WTC11 (cell line): ENCODE measurements around the gene PRSS8. TPM values are rescaled to one million over a fixed set of nuclear protein-coding genes. Genes with fewer than 3 reads are reported as not detected.

Experiments
- ATAC-seq: fragments of 200-7000 bp; cut with Tn5 transposase; 2 replicates; pipeline ENCODE4 v1.10.0; 2021; ENCODE audit warnings: mild to moderate bottlenecking, moderate library complexity
- CTCF ChIA-PET: fragments of 300-600 bp; sonication (Branson Sonifier 250); formaldehyde crosslinking; loops from one replicate; lab custom pipeline; 2021; ENCODE audit warnings: antibody characterized with exemption; lab: Charles Lee
- POLR2A ChIA-PET: fragments of 350-600 bp; sonication (Branson Sonifier 250); formaldehyde crosslinking; loops from one replicate; lab custom pipeline; 2021; ENCODE audit warnings: antibody characterized with exemption; lab: Charles Lee
- DNase-seq: peaks from one replicate; pipeline ENCODE4 v3.0.0; 2021; ENCODE audit warnings: low spot score
- H3K27ac Mint-ChIP-seq: 2 replicates; pipeline ENCODE4 v1.8.0; 2021; ENCODE audit warnings: mixed read lengths
- H3K27me3 Mint-ChIP-seq: 2 replicates; pipeline ENCODE4 v1.8.0; 2021; ENCODE audit warnings: low read depth, mild to moderate bottlenecking, moderate library complexity, mixed read lengths
- H3K36me3 Mint-ChIP-seq: 2 replicates; pipeline ENCODE4 v1.8.0; 2021; ENCODE audit warnings: mixed read lengths
- H3K4me1 Mint-ChIP-seq: 2 replicates; pipeline ENCODE4 v1.8.0; 2022; ENCODE audit warnings: mixed read lengths
- H3K4me3 Mint-ChIP-seq: 2 replicates; pipeline ENCODE4 v1.8.0; 2021; ENCODE audit warnings: mild to moderate bottlenecking, moderate library complexity, mixed read lengths
- H3K9me3 Mint-ChIP-seq: 2 replicates; pipeline ENCODE4 v1.8.0; 2021; ENCODE audit warnings: mixed read lengths
- CREB1 ChIP-seq: sonication (generic); formaldehyde crosslinking; IDR thresholded peaks from 2 replicates; pipeline ENCODE4 v1.8.0; 2023; ENCODE audit warnings: mild to moderate bottlenecking, missing genetic modification reagents
- ELF4 ChIP-seq: sonication (generic); formaldehyde crosslinking; IDR thresholded peaks from 2 replicates; pipeline ENCODE4 v1.8.1; 2022; ENCODE audit warnings: low read depth, mild to moderate bottlenecking, moderate library complexity, missing genetic modification reagents
- EMX1 ChIP-seq: fragments of 250-450 bp; sonication (Bioruptor Pico); IDR thresholded peaks from 2 replicates; pipeline ENCODE4 v1.8.0; 2021; ENCODE audit warnings: mild to moderate bottlenecking
- ETV6 ChIP-seq: sonication (generic); formaldehyde crosslinking; IDR thresholded peaks from 2 replicates; pipeline ENCODE4 v1.8.1; 2022; ENCODE audit warnings: mild to moderate bottlenecking, missing genetic modification reagents
- FOXK1 ChIP-seq: sonication (generic); formaldehyde crosslinking; IDR thresholded peaks from 2 replicates; pipeline ENCODE4 v1.8.0; 2022; ENCODE audit warnings: mild to moderate bottlenecking, moderate library complexity, missing genetic modification reagents
- FOXP1 ChIP-seq: sonication (generic); formaldehyde crosslinking; IDR thresholded peaks from 2 replicates; pipeline ENCODE4 v1.8.0; 2022; ENCODE audit warnings: missing genetic modification reagents, mild to moderate bottlenecking, moderate library complexity, borderline replicate concordance
- GABPB1 ChIP-seq: sonication (generic); formaldehyde crosslinking; IDR thresholded peaks from 2 replicates; pipeline ENCODE4 v1.8.1; 2023; ENCODE audit warnings: mild to moderate bottlenecking, missing genetic modification reagents
- GRHL2 ChIP-seq: fragments of 250-450 bp; sonication (Bioruptor Pico); IDR thresholded peaks from 2 replicates; pipeline ENCODE4 v1.8.0; 2022; ENCODE audit warnings: mild to moderate bottlenecking, moderate library complexity; ENCODE audit not compliant: insufficient replicate concordance, severe bottlenecking
- GTF2I ChIP-seq: fragments of 250-450 bp; sonication (Bioruptor Pico); conservative IDR thresholded peaks from 2 replicates; pipeline ENCODE4 v1.4.0; 2021; ENCODE audit warnings: mild to moderate bottlenecking
- JUN ChIP-seq: sonication (generic); formaldehyde crosslinking; IDR thresholded peaks from 2 replicates; pipeline ENCODE4 v1.8.0; 2023; ENCODE audit warnings: mild to moderate bottlenecking, missing genetic modification reagents
- KAT7 ChIP-seq: sonication (generic); formaldehyde crosslinking; IDR thresholded peaks from 2 replicates; pipeline ENCODE4 v1.8.1; 2023; ENCODE audit warnings: missing genetic modification reagents, mild to moderate bottlenecking, borderline replicate concordance
- NFE2L1 ChIP-seq: sonication (generic); formaldehyde crosslinking; IDR thresholded peaks from 2 replicates; pipeline ENCODE4 v1.8.1; 2023; ENCODE audit warnings: missing genetic modification reagents
- NFYB ChIP-seq: sonication (generic); formaldehyde crosslinking; conservative IDR thresholded peaks from 2 replicates; pipeline ENCODE4 v1.8.0; 2022; ENCODE audit warnings: low read depth, missing genetic modification reagents
- NR3C1 ChIP-seq: sonication (generic); formaldehyde crosslinking; conservative IDR thresholded peaks from 2 replicates; pipeline ENCODE4 v1.8.1; 2023; ENCODE audit warnings: low read depth, mild to moderate bottlenecking, missing genetic modification reagents
- TCF7 ChIP-seq: sonication (generic); formaldehyde crosslinking; IDR thresholded peaks from 2 replicates; pipeline ENCODE4 v1.8.0; 2022; ENCODE audit warnings: mild to moderate bottlenecking, low read depth, missing genetic modification reagents, moderate library complexity
- ZNF263 ChIP-seq: sonication (generic); formaldehyde crosslinking; IDR thresholded peaks from 2 replicates; pipeline ENCODE4 v1.8.1; 2022; ENCODE audit warnings: low read depth, mild to moderate bottlenecking, moderate library complexity, missing genetic modification reagents
- ZNF396 ChIP-seq: fragments of 250-450 bp; sonication (Bioruptor Pico); IDR thresholded peaks from 2 replicates; pipeline ENCODE4 v1.8.0; 2021; ENCODE audit warnings: mild to moderate bottlenecking, moderate library complexity, borderline replicate concordance
- ZNF671 ChIP-seq: fragments of 250-450 bp; sonication (Bioruptor Pico); IDR thresholded peaks from 2 replicates; pipeline ENCODE4 v1.8.0; 2021; ENCODE audit warnings: mild to moderate bottlenecking
- total RNA-seq: library from RNA; stranded (reverse); gene quantifications from 3 replicates; pipeline ENCODE4 v1.2.3, GENCODE V29; 2021
- TF ChIP-seq, protein P1 (sequence below): sonication (generic); formaldehyde crosslinking; IDR thresholded peaks from 2 replicates; pipeline ENCODE4 v1.8.0; 2022; ENCODE audit warnings: mild to moderate bottlenecking, missing genetic modification reagents
- TF ChIP-seq, protein P2 (sequence below): sonication (generic); formaldehyde crosslinking; IDR thresholded peaks from 2 replicates; pipeline ENCODE4 v1.8.1; 2023; ENCODE audit warnings: mild to moderate bottlenecking, moderate library complexity, missing genetic modification reagents
- TF ChIP-seq, protein P3 (sequence below): sonication (generic); formaldehyde crosslinking; IDR thresholded peaks from 2 replicates; pipeline ENCODE4 v1.8.0; 2022; ENCODE audit warnings: mild to moderate bottlenecking, missing genetic modification reagents
- TF ChIP-seq, protein P4 (sequence below): sonication (generic); formaldehyde crosslinking; IDR thresholded peaks from 2 replicates; pipeline ENCODE4 v1.8.1; 2023; ENCODE audit warnings: mild to moderate bottlenecking, missing genetic modification reagents, moderate library complexity
- TF ChIP-seq, protein P5 (sequence below): sonication (generic); formaldehyde crosslinking; IDR thresholded peaks from 2 replicates; pipeline ENCODE4 v1.8.0; 2022; ENCODE audit warnings: mild to moderate bottlenecking, missing genetic modification reagents
- TF ChIP-seq, protein P6 (sequence below): sonication (generic); formaldehyde crosslinking; IDR thresholded peaks from 2 replicates; pipeline ENCODE4 v1.8.1; 2022; ENCODE audit warnings: missing genetic modification reagents, borderline replicate concordance
- TF ChIP-seq, protein P7 (sequence below): sonication (generic); formaldehyde crosslinking; IDR thresholded peaks from 2 replicates; pipeline ENCODE4 v1.8.1; 2023; ENCODE audit warnings: mild to moderate bottlenecking, missing genetic modification reagents
- TF ChIP-seq, protein P8 (sequence below): sonication (generic); formaldehyde crosslinking; IDR thresholded peaks from 2 replicates; pipeline ENCODE4 v1.8.0; 2023; ENCODE audit warnings: missing genetic modification reagents

PRSS8 gene
- total RNA-seq, 1 experiment from 2014 or later, result 78.8 TPM

DNA sequence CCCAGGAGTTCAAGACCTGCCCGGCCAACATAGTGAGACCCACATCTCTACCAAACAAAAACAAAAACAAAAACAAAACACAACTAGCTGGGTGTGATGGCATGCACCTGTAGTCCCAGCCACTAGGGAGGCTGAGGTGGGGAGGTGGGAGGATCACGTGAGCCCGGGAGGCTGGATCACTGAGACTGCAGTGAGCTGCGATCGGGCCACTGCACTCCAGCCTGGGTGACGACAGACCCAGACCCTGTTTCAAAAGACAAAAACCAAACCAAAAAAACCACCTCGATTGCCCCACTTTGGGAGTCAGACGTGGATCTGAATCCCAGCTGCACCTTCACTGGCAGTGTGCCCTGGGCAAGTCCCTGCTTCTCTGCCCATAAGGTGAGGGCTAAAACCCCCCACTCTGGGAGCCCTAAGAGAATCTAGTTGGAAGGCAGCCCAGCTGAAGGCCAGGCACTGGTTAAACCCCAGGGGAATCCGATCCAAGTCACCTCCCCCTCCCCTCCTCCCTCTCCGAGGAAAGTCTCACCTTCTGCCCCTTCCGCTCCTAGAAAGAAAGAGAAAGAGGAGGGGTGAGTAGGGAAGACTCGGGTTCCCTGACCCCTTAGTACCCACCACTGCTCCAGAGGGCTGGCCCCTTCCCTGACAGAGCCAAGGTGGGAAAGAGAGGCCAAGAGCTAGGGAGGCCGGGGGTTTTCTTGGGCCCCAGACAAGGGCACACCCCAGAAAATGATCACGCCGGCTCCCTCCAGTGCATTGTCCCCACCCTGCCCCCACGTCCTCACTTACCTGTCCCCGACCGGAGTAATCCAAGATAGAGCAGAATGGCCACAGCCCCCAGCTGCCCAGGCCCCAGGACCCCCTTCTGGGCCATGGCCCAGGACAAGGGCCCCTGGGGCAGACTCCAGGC, 647 bp downstream of the PRSS8 start:
- peak overlapping the region; percentile 98 for H3K27ac Mint-ChIP-seq
- H3K4me1 Mint-ChIP-seq, result peaks cover 67% of the 10 kb centered on the region
- POLR2A ChIA-PET, result interaction anchor here (0.6 to 2.4 kb wide), 10 partner anchors 9 to 319 kb away, joined by 3 to 26 read pairs (median 4); partner anchors contain the start of genes FUS, KAT8, ZNF646 and ZNF668
- TF ChIP-seq ELF4 (CRISPR knock-in tag) (no peak), FOXP1 (CRISPR knock-in tag) (0 out of 2 replicates have a peak, but pooled peaks have one; percentile 9), JUN (CRISPR knock-in tag) (no peak), NR3C1 (CRISPR knock-in tag) (no peak), EMX1 (CRISPR knock-in tag) (0 out of 2 replicates have a peak, but pooled peaks have one; percentile 41), ZNF396 (CRISPR knock-in tag) (no peak), NFYB (CRISPR knock-in tag) (no peak), ZNF671 (CRISPR knock-in tag) (no peak), KAT7 (CRISPR knock-in tag) (0 out of 2 replicates have a peak, but pooled peaks have one; percentile 34), FOXK1 (CRISPR knock-in tag) (no peak), TCF7 (no peak), NFE2L1 (CRISPR knock-in tag) (peak; percentile 55; the same call in 1 of the 2 replicates), GTF2I (0 out of 2 replicates have a peak, but pooled peaks have one; percentile 20), ZNF263 (CRISPR knock-in tag) (no peak), CREB1 (CRISPR knock-in tag) (no peak), GRHL2 (CRISPR knock-in tag) (no peak), ETV6 (no peak), GABPB1 (CRISPR knock-in tag) (peak; percentile 70)
- TF ChIP-seq, protein P1, sequence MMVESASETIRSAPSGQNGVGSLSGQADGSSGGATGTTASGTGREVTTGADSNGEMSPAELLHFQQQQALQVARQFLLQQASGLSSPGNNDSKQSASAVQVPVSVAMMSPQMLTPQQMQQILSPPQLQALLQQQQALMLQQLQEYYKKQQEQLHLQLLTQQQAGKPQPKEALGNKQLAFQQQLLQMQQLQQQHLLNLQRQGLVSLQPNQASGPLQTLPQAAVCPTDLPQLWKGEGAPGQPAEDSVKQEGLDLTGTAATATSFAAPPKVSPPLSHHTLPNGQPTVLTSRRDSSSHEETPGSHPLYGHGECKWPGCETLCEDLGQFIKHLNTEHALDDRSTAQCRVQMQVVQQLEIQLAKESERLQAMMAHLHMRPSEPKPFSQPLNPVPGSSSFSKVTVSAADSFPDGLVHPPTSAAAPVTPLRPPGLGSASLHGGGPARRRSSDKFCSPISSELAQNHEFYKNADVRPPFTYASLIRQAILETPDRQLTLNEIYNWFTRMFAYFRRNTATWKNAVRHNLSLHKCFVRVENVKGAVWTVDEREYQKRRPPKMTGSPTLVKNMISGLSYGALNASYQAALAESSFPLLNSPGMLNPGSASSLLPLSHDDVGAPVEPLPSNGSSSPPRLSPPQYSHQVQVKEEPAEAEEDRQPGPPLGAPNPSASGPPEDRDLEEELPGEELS, result no peak
- TF ChIP-seq, protein P2, sequence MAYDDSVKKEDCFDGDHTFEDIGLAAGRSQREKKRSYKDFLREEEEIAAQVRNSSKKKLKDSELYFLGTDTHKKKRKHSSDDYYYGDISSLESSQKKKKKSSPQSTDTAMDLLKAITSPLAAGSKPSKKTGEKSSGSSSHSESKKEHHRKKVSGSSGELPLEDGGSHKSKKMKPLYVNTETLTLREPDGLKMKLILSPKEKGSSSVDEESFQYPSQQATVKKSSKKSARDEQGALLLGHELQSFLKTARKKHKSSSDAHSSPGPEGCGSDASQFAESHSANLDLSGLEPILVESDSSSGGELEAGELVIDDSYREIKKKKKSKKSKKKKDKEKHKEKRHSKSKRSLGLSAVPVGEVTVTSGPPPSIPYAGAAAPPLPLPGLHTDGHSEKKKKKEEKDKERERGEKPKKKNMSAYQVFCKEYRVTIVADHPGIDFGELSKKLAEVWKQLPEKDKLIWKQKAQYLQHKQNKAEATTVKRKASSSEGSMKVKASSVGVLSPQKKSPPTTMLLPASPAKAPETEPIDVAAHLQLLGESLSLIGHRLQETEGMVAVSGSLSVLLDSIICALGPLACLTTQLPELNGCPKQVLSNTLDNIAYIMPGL (CRISPR knock-in tag), result peak; percentile 68; the same call in 1 of the 2 replicates
- TF ChIP-seq, protein P3, sequence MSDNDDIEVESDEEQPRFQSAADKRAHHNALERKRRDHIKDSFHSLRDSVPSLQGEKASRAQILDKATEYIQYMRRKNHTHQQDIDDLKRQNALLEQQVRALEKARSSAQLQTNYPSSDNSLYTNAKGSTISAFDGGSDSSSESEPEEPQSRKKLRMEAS (CRISPR knock-in tag), result peak; percentile 45; the same call in 1 of the 2 replicates
- TF ChIP-seq, protein P4, sequence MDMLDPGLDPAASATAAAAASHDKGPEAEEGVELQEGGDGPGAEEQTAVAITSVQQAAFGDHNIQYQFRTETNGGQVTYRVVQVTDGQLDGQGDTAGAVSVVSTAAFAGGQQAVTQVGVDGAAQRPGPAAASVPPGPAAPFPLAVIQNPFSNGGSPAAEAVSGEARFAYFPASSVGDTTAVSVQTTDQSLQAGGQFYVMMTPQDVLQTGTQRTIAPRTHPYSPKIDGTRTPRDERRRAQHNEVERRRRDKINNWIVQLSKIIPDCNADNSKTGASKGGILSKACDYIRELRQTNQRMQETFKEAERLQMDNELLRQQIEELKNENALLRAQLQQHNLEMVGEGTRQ (CRISPR knock-in tag), result peak; percentile 90
- TF ChIP-seq, protein P5, sequence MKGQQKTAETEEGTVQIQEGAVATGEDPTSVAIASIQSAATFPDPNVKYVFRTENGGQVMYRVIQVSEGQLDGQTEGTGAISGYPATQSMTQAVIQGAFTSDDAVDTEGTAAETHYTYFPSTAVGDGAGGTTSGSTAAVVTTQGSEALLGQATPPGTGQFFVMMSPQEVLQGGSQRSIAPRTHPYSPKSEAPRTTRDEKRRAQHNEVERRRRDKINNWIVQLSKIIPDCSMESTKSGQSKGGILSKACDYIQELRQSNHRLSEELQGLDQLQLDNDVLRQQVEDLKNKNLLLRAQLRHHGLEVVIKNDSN, result peak; percentile 92
- TF ChIP-seq, protein P6, sequence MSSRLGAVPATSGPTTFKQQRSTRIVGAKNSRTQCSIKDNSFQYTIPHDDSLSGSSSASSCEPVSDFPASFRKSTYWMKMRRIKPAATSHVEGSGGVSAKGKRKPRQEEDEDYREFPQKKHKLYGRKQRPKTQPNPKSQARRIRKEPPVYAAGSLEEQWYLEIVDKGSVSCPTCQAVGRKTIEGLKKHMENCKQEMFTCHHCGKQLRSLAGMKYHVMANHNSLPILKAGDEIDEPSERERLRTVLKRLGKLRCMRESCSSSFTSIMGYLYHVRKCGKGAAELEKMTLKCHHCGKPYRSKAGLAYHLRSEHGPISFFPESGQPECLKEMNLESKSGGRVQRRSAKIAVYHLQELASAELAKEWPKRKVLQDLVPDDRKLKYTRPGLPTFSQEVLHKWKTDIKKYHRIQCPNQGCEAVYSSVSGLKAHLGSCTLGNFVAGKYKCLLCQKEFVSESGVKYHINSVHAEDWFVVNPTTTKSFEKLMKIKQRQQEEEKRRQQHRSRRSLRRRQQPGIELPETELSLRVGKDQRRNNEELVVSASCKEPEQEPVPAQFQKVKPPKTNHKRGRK (CRISPR knock-in tag), result no peak
- TF ChIP-seq, protein P7, sequence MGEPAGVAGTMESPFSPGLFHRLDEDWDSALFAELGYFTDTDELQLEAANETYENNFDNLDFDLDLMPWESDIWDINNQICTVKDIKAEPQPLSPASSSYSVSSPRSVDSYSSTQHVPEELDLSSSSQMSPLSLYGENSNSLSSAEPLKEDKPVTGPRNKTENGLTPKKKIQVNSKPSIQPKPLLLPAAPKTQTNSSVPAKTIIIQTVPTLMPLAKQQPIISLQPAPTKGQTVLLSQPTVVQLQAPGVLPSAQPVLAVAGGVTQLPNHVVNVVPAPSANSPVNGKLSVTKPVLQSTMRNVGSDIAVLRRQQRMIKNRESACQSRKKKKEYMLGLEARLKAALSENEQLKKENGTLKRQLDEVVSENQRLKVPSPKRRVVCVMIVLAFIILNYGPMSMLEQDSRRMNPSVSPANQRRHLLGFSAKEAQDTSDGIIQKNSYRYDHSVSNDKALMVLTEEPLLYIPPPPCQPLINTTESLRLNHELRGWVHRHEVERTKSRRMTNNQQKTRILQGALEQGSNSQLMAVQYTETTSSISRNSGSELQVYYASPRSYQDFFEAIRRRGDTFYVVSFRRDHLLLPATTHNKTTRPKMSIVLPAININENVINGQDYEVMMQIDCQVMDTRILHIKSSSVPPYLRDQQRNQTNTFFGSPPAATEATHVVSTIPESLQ (CRISPR knock-in tag), result no peak
- TF ChIP-seq, protein P8, sequence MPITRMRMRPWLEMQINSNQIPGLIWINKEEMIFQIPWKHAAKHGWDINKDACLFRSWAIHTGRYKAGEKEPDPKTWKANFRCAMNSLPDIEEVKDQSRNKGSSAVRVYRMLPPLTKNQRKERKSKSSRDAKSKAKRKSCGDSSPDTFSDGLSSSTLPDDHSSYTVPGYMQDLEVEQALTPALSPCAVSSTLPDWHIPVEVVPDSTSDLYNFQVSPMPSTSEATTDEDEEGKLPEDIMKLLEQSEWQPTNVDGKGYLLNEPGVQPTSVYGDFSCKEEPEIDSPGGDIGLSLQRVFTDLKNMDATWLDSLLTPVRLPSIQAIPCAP (CRISPR knock-in tag), result no peak

More for the DNA sequence above, 647 bp downstream of the PRSS8 start:
- H3K27me3 Mint-ChIP-seq, result no peaks in the 10 kb centered on the region
- peak overlapping the region; percentile 87 for H3K4me3 Mint-ChIP-seq
- H3K9me3 Mint-ChIP-seq, result no peaks in the 10 kb centered on the region
- H3K36me3 Mint-ChIP-seq, result peaks cover 27% of the 10 kb centered on the region
- ATAC-seq (peak; percentile 56), DNase-seq (peak; percentile 63)
- CTCF ChIA-PET, result interaction anchor here (0.8 to 2.9 kb wide), 11 partner anchors 8 to 321 kb away, joined by 3 to 16 read pairs (median 4); partner anchors contain the start of genes HSD3B7 and KAT8
